ENCODE measurements around the gene ZNF366.

DNA sequence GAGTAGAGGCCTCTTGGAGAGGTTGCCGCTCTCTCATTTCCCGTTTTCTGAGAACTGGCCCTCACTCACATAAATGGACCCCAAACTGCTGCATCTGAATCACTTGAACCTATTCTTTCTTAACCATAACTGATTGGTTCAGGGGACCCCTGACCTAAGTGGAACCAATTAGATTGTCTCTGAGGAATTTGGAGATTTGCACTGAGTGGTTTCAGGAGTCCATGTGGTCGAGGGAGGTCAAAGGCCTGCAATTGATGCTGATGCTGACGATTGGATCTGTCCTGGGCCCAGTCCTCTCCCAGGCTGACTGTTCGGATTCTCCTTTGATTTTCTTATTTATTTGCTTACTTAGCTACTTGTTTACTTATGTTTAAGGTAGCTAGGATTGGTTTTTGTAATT, 99.1 kb downstream of the ZNF366 start:
- no peak for TF ChIP-seq RARB (CRISPR knock-in tag; IDR thresholded peaks at IDR 0.05)
- no peak for TF ChIP-seq SNAI2 (CRISPR knock-in tag; IDR thresholded peaks at IDR 0.05)
- no peak for TF ChIP-seq ESRRG (CRISPR knock-in tag; IDR thresholded peaks at IDR 0.05)
- no peak for TF ChIP-seq PATZ1 (CRISPR knock-in tag; IDR thresholded peaks at IDR 0.05; ENCODE audit: borderline replicate concordance)
- no peak for TF ChIP-seq ISL1 (CRISPR knock-in tag; IDR thresholded peaks at IDR 0.05)
- no peak for TF ChIP-seq TCF4 (CRISPR knock-in tag; IDR thresholded peaks at IDR 0.05; ENCODE audit: borderline replicate concordance)
- TF ChIP-seq CREB5 (CRISPR knock-in tag; IDR thresholded peaks at IDR 0.05; ENCODE audit: low read depth): no peak
- no peak for TF ChIP-seq ZNF8 (CRISPR knock-in tag; IDR thresholded peaks at IDR 0.05)
- TF ChIP-seq BACH2 (CRISPR knock-in tag; IDR thresholded peaks at IDR 0.05; ENCODE audit: borderline replicate concordance): no peak

Measured in SK-N-SH treated with all-trans-retinoic acid at 6 μM for 48 hours (cell line).